C4-2B (cell line): ENCODE measurements around the gene CDCA5.

Experiments
- H3K27ac ChIP-seq: fragments of 450-650 bp; 2 replicates; pipeline ENCODE4 v1.5.1; 2017
- CTCF ChIP-seq: fragments of 450-650 bp; conservative IDR thresholded peaks from 2 replicates; pipeline ENCODE4 v1.5.1; 2017; ENCODE audit warnings: mild to moderate bottlenecking
- ZFX ChIP-seq: fragments of 450-650 bp; IDR thresholded peaks from 2 replicates; pipeline ENCODE4 v1.6.1; 2017

CDCA5 gene

GRCh38 chr11:65060913-65061408 lies 22.9 kb downstream of the CDCA5 start:
- H3K27ac ChIP-seq: no peak overlapping the region
- no peak for TF ChIP-seq ZFX
- TF ChIP-seq CTCF: no peak

DNA sequence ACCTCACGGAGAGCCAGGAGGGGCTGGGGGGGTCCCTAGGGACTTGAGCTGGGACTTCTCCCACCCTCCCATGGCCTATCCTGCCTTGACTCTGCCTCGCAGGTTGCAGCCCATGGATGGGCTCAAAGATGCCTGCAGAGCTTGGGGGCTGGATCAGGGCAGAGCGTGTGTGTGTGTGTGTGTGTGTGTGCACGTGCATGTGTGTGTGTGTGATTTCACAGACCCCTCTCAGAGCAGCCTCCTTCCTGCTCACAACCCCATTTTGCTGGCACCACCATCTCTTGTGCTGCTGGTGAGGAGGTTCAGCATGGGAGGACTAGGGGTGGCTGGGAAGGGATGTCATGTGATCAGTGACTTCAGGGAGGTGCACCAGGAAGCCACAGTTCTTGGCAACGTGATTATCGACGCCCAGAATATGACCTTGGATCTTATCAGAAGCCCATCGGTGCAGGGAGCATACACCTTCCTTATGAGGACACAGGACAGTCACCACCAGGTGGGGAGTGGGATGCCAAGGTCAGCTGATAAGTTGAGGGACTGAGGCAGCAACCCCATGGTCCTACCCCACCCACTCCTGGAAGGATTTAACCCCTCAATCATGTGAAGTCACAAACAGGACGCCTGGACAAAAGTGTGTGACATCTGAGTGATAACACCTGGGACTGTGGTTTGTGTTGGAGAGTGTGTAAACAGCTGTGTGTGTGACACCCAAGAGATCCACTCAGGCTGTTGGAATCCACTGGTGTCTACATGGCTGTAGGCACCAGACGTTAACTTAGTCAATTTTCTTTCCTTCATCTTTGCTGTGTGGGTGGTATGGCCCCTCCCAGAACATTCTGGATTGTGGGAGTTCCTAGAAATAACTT lies 23.6 kb downstream of the CDCA5 start:
- H3K27ac ChIP-seq: no peak overlapping the region
- TF ChIP-seq ZFX (no peak), CTCF (no peak)

GRCh38 chr11:65059523-65059922 lies 24.3 kb downstream of the CDCA5 start:
- TF ChIP-seq CTCF (no peak), ZFX (no peak)
- H3K27ac ChIP-seq: no peak overlapping the region

DNA sequence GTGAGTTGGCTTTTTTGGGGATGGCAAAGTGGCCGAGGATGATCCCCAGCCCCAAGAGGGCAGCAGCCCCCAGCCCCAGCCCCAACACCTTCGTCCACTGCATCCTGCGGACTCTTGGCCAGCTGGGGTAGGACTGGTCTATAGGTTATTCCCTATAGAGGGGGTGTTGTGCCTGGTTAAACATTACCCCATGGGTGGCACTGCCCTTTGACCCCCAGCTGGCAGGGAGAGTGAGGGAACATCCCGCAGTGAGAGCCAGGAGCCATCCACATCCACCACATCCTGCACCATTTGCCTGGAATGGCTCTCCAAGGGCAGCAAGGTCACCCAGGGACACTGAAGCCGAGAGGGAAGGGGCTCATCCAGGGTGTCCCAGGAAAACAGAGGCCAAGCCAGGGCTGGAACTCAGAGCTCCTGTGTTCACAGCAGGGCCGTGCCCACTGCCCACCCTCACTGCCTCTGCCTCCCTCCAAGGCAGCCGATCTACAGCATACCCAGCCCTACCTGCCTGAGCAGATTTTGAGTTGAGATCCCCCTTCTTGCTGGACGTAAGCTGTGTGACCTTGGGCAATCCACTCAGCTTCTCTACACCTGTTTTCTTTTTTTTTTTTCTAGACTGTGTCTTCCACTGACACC lies 25.3 kb downstream of the CDCA5 start, which contains the start of gene NAALADL1:
NAALADL1 (minus strand) TSS at position 135 of the 636 bp plus-strand sequence; CDS start at position 103, 32 bp downstream.
- H3K27ac ChIP-seq: no peak within 1 kb of the TSS
- no peak for TF ChIP-seq ZFX
- no peak for TF ChIP-seq CTCF

DNA sequence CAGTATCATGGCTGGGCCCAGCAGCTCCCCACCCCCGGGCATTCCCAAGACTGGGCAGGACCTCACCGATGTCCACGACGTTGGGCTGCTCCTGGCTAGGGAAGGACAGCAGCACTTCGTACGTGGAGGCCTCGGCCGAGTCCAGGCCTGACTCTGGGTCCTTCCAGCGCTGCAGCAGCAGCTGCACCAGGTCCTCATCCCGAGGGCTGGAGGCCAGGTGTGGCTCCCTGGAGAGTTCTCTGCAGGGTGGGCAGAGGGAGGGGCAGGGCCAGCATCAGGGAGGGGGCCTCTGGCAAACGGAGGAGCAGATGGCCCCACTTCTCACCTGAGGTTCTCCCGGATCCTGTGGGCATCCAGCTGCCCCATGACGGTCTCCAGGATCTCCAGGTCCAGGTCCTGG lies 25.8 kb downstream of the CDCA5 start:
- no peak overlapping the region for H3K27ac ChIP-seq
- no peak for TF ChIP-seq ZFX
- no peak for TF ChIP-seq CTCF

DNA sequence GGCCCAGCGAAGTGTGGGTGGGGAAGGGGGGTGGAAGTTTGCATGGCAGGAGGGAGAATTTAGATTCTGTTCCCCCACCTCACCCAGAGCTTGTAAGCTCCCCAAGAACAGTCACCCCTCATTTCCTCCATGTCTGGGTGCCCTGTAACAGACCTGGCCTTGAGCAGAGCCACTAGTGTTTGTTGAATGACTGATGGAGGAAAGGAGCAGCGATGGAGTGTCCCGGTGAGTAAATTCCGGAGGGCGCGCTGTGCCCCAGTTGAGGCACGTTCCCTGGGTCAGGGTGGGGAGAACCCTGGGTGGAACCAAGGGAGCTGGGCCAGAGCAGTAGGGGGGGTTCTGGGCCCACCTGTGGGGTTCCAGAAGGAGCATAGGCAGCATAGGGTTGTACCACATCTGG lies 26.3 kb downstream of the CDCA5 start:
- no peak overlapping the region for H3K27ac ChIP-seq
- no peak for TF ChIP-seq ZFX

DNA sequence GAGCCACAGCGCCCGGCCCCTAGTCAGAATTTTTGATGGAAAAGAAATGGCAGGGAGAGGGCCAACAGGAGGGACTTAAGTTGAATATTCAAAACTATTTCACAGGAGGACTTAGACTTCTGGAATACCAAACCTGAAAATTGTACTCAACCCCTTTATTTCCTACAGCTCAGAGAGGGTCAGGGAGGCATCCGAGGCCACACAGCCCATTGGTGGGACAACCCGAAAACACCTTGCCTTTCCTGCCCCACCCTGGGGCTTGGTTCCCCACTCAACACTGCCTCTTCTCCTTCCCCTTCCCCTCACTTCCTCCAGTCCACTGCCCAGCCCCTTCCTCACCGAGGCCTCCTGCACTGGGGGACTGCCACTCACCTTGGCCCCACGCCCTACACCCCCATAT lies 26.8 kb downstream of the CDCA5 start:
- no peak overlapping the region for H3K27ac ChIP-seq
- TF ChIP-seq CTCF: no peak
- no peak for TF ChIP-seq ZFX
